ENCODE results near the gene DAD1. TPM values are rescaled to one million over a fixed set of nuclear protein-coding genes. Genes with fewer than 3 reads are reported as not detected.
"Not testable (repeated sequence)": the region's sequence is repeated elsewhere in the genome, so short reads cannot be mapped to it uniquely, and the experiment has no call there.

DAD1 gene
- total RNA-seq, 2 donors from 2014 or later, result 147 to 221 TPM

DNA sequence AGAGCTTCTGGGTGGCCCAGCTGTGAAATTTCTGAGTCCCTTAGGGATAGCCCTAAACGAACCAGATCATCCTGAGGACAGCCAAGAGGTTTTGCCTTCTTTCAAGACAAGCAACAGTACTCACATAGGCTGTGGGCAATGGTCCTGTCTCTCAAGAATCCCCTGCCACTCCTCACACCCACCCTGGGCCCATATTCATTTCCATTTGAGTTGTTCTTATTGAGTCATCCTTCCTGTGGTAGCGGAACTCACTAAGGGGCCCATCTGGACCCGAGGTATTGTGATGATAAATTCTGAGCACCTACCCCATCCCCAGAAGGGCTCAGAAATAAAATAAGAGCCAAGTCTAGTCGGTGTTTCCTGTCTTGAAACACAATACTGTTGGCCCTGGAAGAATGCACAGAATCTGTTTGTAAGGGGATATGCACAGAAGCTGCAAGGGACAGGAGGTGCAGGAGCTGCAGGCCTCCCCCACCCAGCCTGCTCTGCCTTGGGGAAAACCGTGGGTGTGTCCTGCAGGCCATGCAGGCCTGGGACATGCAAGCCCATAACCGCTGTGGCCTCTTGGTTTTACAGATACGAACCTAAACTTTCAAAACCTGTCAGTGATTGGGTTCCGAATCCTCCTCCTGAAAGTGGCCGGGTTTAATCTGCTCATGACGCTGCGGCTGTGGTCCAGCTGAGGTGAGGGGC is 38.9 kb downstream of the DAD1 start:
- Mint-ChIP-seq H3K9me3 (no peaks in the 10 kb centered on the region), H3K4me1 (ENCODE audit: low read depth in 2 of 2) (peaks cover 65 to 77% of the 10 kb centered on the region in 2 donors), H3K36me3 (peaks cover 13% of the 10 kb centered on the region), H3K27ac (peak overlapping the region; percentile 90 to 98), H3K27me3 (no peaks in the 10 kb centered on the region), H3K4me3 (peak overlapping the region; percentile 74)
- DNase-seq (ENCODE audit: low spot score) (peak; percentile 76), ATAC-seq (peak; percentile 86)

DNA sequence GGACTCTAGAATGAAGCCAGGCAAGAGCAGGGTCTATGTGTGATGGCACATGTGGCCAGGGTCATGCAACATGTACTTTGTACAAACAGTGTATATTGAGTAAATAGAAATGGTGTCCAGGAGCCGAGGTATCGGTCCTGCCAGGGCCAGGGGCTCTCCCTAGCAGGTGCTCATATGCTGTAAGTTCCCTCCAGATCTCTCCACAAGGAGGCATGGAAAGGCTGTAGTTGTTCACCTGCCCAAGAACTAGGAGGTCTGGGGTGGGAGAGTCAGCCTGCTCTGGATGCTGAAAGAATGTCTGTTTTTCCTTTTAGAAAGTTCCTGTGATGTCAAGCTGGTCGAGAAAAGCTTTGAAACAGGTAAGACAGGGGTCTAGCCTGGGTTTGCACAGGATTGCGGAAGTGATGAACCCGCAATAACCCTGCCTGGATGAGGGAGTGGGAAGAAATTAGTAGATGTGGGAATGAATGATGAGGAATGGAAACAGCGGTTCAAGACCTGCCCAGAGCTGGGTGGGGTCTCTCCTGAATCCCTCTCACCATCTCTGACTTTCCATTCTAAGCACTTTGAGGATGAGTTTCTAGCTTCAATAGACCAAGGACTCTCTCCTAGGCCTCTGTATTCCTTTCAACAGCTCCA is 39.6 kb downstream of the DAD1 start:
- ATAC-seq, result no peak

DNA sequence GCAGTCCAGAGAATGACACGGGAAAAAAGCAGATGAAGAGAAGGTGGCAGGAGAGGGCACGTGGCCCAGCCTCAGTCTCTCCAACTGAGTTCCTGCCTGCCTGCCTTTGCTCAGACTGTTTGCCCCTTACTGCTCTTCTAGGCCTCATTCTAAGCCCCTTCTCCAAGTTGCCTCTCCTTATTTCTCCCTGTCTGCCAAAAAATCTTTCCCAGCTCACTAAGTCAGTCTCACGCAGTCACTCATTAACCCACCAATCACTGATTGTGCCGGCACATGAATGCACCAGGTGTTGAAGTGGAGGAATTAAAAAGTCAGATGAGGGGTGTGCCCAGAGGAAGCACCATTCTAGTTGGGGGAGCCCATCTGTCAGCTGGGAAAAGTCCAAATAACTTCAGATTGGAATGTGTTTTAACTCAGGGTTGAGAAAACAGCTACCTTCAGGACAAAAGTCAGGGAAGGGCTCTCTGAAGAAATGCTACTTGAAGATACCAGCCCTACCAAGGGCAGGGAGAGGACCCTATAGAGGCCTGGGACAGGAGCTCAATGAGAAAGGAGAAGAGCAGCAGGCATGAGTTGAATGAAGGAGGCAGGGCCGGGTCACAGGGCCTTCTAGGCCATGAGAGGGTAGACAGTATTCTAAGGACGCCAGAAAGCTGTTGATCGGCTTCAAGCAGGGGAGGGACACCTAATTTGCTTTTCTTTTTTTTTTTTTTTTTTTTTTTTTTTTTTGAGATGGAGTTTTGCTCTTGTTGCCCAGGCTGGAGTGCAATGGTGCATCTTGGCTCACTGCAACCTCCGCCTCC is 40.9 kb downstream of the DAD1 start:
- Mint-ChIP-seq H3K27me3 (no peaks in the 10 kb centered on the region), H3K4me1 (ENCODE audit: low read depth in 2 of 2) (peaks cover 59 to 80% of the 10 kb centered on the region in 2 donors), H3K4me3 (peak overlapping the region; percentile 74), H3K9me3 (no peaks in the 10 kb centered on the region), H3K36me3 (peaks cover 19% of the 10 kb centered on the region), H3K27ac (peak overlapping the region; percentile 90 to 98)
- no peak for ATAC-seq
- DNase-seq (ENCODE audit: low spot score), result no peak

More for the DNA sequence above, 39.6 kb downstream of the DAD1 start:
- Mint-ChIP-seq H3K4me3 (peak overlapping the region; percentile 74), H3K27ac (peak overlapping the region; percentile 90 to 98), H3K36me3 (peaks cover 15% of the 10 kb centered on the region), H3K9me3 (no peaks in the 10 kb centered on the region), H3K27me3 (no peaks in the 10 kb centered on the region), H3K4me1 (ENCODE audit: low read depth in 2 of 2) (peaks cover 60 to 77% of the 10 kb centered on the region in 2 donors)
- DNase-seq (ENCODE audit: low spot score), result no peak

DNA sequence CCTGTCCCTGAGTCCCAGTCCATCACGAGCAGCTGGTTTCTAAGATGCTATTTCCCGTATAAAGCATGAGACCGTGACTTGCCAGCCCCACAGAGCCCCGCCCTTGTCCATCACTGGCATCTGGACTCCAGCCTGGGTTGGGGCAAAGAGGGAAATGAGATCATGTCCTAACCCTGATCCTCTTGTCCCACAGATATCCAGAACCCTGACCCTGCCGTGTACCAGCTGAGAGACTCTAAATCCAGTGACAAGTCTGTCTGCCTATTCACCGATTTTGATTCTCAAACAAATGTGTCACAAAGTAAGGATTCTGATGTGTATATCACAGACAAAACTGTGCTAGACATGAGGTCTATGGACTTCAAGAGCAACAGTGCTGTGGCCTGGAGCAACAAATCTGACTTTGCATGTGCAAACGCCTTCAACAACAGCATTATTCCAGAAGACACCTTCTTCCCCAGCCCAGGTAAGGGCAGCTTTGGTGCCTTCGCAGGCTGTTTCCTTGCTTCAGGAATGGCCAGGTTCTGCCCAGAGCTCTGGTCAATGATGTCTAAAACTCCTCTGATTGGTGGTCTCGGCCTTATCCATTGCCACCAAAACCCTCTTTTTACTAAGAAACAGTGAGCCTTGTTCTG is 41.6 kb downstream of the DAD1 start:
- peak overlapping the region; percentile 90 to 98 for H3K27ac Mint-ChIP-seq
- no peaks in the 10 kb centered on the region for H3K27me3 Mint-ChIP-seq
- DNase-seq (ENCODE audit: low spot score) (no peak), ATAC-seq (no peak)
- H3K4me3 Mint-ChIP-seq, result peak overlapping the region; percentile 74
- no peaks in the 10 kb centered on the region for H3K9me3 Mint-ChIP-seq
- peaks cover 19% of the 10 kb centered on the region for H3K36me3 Mint-ChIP-seq
- peaks cover 54 to 81% of the 10 kb centered on the region in 2 donors for H3K4me1 Mint-ChIP-seq (ENCODE audit: low read depth in 2 of 2)

DNA sequence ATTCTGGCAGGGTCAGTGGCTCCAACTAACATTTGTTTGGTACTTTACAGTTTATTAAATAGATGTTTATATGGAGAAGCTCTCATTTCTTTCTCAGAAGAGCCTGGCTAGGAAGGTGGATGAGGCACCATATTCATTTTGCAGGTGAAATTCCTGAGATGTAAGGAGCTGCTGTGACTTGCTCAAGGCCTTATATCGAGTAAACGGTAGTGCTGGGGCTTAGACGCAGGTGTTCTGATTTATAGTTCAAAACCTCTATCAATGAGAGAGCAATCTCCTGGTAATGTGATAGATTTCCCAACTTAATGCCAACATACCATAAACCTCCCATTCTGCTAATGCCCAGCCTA is 42.3 kb downstream of the DAD1 start:
- no peak overlapping the region for H3K4me3 Mint-ChIP-seq
- ATAC-seq (no peak), DNase-seq (ENCODE audit: low spot score) (no peak)
- peaks cover 19% of the 10 kb centered on the region for H3K36me3 Mint-ChIP-seq
- H3K4me1 Mint-ChIP-seq (ENCODE audit: low read depth in 2 of 2), result peaks cover 47 to 79% of the 10 kb centered on the region in 2 donors
- no peaks in the 10 kb centered on the region for H3K9me3 Mint-ChIP-seq
- H3K27ac Mint-ChIP-seq, result peak overlapping the region; percentile 90 to 98
- no peaks in the 10 kb centered on the region for H3K27me3 Mint-ChIP-seq

DNA sequence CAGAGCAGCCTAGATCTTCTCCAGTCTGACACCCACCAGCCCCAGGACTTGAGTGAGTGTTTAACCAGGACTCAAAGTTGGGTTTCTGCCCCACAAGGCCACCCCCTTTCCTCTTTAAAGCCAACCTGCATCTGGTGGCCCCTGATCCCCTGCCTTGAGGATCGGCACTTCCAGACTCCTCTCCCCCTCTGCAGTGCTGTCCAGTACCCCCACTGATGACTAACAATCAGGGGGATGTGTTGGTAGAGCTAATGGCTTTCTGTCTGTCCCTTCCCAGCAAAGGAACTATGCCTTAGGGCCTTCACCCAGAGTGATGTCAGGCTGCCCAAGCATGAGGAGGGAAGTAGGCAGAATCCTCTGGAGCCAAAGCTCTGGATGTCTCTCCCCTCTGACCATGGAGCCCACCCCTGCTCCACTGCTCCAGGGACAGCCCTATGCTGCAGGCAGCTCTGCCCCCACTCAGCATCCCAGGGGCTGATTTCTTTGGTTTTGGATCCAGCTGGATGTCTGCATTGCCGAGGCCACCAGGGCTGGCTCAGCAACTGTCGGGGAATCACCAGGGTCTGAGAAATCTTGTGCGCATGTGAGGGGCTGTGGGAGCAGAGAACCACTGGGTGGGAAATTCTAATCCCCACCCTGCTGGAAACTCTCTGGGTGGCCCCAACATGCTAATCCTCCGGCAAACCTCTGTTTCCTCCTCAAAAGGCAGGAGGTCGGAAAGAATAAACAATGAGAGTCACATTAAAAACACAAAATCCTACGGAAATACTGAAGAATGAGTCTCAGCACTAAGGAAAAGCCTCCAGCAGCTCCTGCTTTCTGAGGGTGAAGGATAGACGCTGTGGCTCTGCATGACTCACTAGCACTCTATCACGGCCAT is 42.9 kb downstream of the DAD1 start:
- ATAC-seq, result no peak
- Mint-ChIP-seq H3K4me3 (peak overlapping the region; percentile 63), H3K27ac (peak overlapping the region; percentile 90 to 98), H3K4me1 (ENCODE audit: low read depth in 2 of 2) (peaks cover 40 to 79% of the 10 kb centered on the region in 2 donors), H3K36me3 (peaks cover 25% of the 10 kb centered on the region), H3K9me3 (no peaks in the 10 kb centered on the region), H3K27me3 (no peaks in the 10 kb centered on the region)
- DNase-seq (ENCODE audit: low spot score), result no peak

DNA sequence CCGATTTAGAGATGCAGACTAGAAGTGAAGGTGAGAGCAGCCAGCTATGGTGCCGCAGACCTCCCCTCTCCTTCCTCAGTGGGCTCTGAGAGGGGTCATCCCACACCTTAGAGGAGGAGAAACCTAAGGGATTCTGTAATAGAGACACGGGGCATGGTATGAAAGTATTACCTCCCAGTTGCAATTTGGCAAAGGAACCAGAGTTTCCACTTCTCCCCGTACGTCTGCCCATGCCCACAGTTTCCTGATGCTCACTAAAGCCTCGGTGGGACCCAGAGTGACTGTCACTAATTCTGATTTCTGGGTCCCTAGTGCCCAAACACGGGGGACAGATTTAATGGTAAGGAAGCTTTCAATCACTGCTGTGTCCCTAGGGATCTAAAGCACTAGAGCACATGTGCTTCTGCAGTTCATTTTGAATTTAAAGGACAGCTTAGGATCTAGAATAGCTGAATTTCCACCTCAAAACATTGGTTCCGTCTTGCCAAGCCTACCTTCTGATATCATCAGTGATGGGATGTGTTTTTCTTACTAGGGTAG is 44.1 kb downstream of the DAD1 start:
- Mint-ChIP-seq H3K27me3 (no peaks in the 10 kb centered on the region), H3K9me3 (no peaks in the 10 kb centered on the region), H3K36me3 (peaks cover 31% of the 10 kb centered on the region), H3K27ac (peak overlapping the region; percentile 90 to 98), H3K4me1 (ENCODE audit: low read depth in 2 of 2) (peaks cover 35 to 75% of the 10 kb centered on the region in 2 donors), H3K4me3 (peak overlapping the region; percentile 63)
- no peak for DNase-seq (ENCODE audit: low spot score)
- no peak for ATAC-seq

DNA sequence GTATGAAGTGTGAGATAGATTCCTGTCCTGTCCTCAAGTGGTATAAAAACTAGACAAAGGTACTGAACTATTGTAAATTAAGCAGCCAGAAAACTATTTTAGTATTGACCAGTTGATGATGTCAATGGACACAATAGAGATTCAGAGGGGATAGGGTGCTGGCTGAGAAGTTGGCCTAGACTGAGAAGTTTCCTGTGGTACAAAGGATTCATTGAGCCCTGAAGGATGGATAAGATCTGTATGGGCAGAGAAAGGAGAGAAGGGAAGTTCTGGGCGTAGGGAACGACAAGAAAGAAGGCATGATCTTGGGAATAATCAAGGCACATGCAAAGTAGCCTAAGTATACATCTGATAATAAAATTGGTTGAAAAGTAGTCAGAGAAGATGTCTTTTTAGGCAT is 44.6 kb downstream of the DAD1 start:
- peak overlapping the region; percentile 55 for H3K4me3 Mint-ChIP-seq
- DNase-seq (ENCODE audit: low spot score) (no peak), ATAC-seq (no peak)
- peaks cover 32 to 75% of the 10 kb centered on the region in 2 donors for H3K4me1 Mint-ChIP-seq (ENCODE audit: low read depth in 2 of 2)
- no peaks in the 10 kb centered on the region for H3K9me3 Mint-ChIP-seq
- H3K36me3 Mint-ChIP-seq, result peaks cover 33% of the 10 kb centered on the region
- H3K27me3 Mint-ChIP-seq, result no peaks in the 10 kb centered on the region
- H3K27ac Mint-ChIP-seq, result peak overlapping the region; percentile 56 to 98

DNA sequence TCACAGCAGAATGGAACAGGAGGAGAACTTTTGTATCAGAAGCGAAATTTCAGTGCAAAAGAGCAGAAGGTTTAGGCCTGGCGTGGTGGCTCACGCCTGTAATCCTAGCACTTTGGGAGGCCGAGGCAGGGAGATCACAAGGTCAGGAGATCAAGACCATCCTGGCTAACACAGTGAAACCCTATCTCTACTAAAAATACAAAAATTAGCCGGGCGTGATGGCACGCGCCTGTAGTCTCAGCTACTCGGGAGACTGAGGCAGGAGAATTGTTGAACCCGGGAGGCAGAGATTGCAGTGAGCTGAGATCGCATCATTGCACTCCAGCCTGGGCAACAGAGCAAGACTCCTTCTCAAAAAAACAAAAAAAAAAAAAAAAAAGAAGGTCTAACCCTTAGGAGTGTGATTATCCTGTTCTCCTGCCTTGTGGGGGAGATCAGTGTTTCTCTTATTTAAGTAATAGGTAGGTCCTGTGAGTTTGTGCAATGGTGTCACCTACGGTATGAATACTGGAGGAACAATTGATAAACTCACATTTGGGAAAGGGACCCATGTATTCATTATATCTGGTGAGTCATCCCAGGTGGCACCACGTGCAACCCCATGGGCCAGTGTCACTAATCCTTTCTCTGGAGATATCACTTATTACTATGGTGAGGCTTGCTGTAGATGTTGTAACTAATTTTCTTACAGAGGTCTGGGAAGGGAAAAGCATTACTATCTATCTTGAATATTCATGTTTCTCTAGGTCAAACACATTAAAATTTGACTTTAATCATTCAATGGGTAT is 45.3 kb downstream of the DAD1 start:
- H3K27me3 Mint-ChIP-seq; ATAC-seq; H3K9me3 Mint-ChIP-seq; DNase-seq (ENCODE audit: low spot score): not testable (repeated sequence)
- Mint-ChIP-seq H3K4me1 (ENCODE audit: low read depth in 2 of 2) (peaks cover 32 to 75% of the 10 kb centered on the region in 2 donors), H3K36me3 (peaks cover 29% of the 10 kb centered on the region), H3K27ac (peak overlapping the region; percentile 56 to 98), H3K4me3 (peak overlapping the region; percentile 55)

DNA sequence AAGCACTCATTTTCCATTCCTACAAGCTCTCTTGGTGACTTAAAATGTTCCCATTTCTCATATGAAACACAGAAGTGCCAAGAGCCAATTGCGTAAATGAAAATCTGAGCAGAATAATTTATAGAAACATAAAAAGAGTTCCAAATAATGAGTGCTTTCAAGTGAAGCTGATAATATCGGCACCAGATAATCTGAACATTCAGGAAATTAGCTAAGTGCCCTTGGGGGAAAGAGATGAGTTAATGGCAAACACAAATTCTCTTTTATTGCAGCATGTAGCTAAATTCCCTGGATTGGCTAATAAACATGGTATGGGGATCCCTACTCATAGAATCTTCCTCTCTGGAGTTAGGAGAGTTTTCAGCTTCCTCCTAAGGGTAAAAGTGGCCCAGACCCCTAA is 46.7 kb downstream of the DAD1 start:
- Mint-ChIP-seq H3K27me3 (no peaks in the 10 kb centered on the region), H3K4me1 (ENCODE audit: low read depth in 2 of 2) (peaks cover 37 to 75% of the 10 kb centered on the region in 2 donors), H3K9me3 (no peaks in the 10 kb centered on the region), H3K27ac (peak overlapping the region; percentile 56 to 98), H3K36me3 (peaks cover 20% of the 10 kb centered on the region), H3K4me3 (no peak overlapping the region)
- ATAC-seq (no peak), DNase-seq (ENCODE audit: low spot score) (no peak)

DNA sequence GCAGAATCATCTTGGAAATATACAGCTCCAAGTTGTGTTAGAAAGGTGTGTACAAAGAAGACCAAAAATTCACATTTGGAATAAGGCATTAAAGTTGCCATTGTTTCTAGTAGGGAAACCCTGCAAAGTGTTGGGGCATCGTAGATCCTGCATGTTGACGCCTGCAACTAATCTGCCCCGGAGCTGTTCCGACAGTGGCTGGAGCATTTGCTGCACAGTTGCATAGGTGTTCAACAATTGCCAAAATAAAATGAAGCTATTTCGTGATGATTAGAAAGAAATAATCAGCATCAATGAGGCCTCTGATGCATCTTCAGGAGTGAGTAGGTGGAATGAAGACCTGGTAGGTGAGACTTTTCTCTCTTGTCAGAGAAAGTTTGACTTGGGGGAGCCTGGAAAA is 47.3 kb downstream of the DAD1 start:
- peak overlapping the region; percentile 33 for H3K4me3 Mint-ChIP-seq
- DNase-seq (ENCODE audit: low spot score), result no peak

DNA sequence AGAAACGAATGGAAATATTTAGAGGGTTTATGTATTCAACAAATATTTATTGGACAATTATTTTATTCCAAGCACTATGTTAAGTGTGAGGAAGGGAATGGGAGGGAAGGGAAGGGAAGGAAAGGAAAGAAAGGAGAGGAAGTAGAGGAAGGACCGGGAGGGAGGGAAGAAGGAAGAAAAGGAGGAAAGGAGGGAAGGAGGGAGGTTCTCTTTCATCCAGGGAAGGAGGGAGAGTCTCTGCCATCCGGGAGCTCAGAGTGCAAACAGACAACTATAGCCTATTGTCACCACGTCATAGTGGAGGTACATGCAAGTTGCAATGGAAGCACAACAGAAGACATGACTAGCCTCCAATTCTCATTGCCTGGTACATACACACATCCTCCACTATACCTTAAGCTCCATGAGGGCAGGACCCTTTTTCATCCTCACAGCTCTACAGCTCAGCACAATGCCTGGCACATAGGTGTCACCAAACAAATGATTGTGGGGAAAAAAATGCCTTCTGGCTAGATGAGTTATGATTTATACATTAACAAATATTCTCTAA is 48.1 kb downstream of the DAD1 start:
- Mint-ChIP-seq H3K27me3 (no peaks in the 10 kb centered on the region), H3K36me3 (peaks cover 20% of the 10 kb centered on the region), H3K27ac (peak overlapping the region; percentile 56 to 98), H3K9me3 (no peaks in the 10 kb centered on the region), H3K4me3 (no peak overlapping the region), H3K4me1 (ENCODE audit: low read depth in 2 of 2) (peaks cover 47 to 83% of the 10 kb centered on the region in 2 donors)
- DNase-seq (ENCODE audit: low spot score), result no peak
- ATAC-seq, result no peak

More for the DNA sequence above, 47.3 kb downstream of the DAD1 start:
- peak overlapping the region; percentile 56 to 98 for H3K27ac Mint-ChIP-seq
- H3K9me3 Mint-ChIP-seq, result no peaks in the 10 kb centered on the region
- peaks cover 43 to 77% of the 10 kb centered on the region in 2 donors for H3K4me1 Mint-ChIP-seq (ENCODE audit: low read depth in 2 of 2)
- no peak for ATAC-seq
- no peaks in the 10 kb centered on the region for H3K27me3 Mint-ChIP-seq
- peaks cover 20% of the 10 kb centered on the region for H3K36me3 Mint-ChIP-seq

Measured in natural killer cell treated with Interleukin-12 subunit alpha and Interleukin-12 subunit beta and Interleukin-15 and Interleukin-18, amount 100 ng/mL, for 72 hours (primary cell).